Fibroblast of gingiva (primary cell): ENCODE results near the gene GAS7.
"Not testable (repeated sequence)": the region's sequence is repeated elsewhere in the genome, so short reads cannot be mapped to it uniquely, and the experiment has no call there.

Experiments used
- DNase-seq: peaks from one replicate; pipeline ENCODE4 v3.0.0-alpha.2; 2011; ENCODE audit warnings: low read depth

GAS7 gene

DNA sequence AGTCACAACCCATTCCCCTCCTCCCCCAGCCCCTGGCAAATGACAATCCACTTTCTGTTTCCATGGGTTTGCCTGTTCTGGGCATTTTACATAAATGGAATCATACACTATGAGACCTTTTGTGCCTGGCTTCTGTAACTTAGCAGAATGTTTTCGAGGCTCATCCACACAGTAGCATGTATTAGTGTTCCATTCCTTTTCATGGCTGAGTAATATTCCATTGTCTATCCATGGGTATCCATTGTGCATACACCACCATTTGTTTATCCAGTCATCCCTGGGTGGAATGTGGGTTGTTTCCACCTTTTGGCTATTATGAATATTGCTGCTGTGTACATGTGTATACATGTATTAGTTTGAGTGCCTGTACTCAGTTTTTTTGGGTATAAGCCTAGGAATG, 259.6 kb downstream of the GAS7 start:
- no peak for DNase-seq

DNA sequence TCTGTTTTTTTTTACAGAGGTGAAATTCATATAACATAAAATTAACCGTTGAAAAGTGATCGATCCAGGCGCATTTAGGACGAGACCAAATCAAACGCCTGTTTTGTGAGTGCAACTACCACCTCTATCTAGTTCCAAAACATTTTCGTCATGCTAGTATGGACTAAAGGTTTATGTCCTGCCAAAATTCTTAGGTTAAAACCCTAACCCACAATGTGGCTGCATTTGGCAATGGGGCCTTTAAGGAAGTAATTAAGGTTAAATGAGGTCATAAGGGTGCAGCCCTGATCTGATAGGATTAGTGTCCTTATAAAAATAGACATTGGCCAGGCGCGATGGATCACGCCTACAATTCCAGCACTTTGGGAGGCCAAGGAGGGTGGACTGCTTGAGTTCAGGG, 260.5 kb downstream of the GAS7 start:
- no peak for DNase-seq

DNA sequence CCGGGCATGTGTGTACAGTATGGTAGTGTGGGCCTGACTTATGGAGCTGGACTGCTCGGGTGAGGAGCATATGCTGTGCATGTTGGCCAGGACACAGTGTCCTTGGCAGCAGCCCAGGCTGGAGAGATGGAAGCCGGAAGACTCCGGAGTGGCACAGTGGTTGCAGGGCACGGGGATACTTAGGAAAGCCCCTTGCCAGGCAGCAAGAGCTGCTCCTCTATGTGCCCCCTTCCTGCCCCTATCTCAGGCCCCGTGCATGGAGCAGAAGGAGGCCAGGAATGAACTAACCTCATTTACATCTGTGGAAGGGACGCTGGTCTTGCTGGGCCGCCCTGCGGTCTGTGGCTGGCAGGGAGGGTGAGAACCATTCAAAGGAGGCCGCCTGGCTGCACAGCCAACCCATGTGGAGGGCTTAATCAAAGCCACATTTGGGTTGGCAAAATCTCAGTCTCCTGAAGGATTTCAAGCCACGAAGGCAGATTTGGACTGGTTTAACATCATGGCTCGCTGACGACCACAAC, 261.1 kb downstream of the GAS7 start:
- peak; percentile 82 for DNase-seq

DNA sequence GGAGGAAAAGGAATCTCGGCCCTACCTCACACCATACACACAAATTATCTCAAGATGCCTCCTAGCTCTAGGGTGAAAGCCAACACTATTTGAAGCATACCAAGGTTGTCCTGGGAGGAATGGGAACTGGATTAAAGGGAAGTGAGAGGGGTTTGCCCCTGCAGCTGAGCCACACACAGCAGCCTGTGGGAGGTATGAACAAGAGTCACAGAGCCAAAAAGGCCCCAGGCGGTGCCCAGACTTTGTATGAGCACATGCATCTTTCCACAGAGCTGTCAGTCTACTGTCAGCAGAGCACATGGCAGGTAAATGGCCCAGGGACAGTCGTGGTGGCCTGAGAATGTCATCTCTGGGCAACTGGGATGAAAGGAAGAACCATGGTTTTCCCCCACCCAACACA, 262.3 kb downstream of the GAS7 start:
- DNase-seq: no peak

GRCh38 chr17:9935408-9935807, 263.0 kb downstream of the GAS7 start:
- peak; percentile 12 for DNase-seq

- DNase-seq: no peak
Measured at GRCh38 chr17:9934331-9934730, 264.1 kb downstream of the GAS7 start.

DNA sequence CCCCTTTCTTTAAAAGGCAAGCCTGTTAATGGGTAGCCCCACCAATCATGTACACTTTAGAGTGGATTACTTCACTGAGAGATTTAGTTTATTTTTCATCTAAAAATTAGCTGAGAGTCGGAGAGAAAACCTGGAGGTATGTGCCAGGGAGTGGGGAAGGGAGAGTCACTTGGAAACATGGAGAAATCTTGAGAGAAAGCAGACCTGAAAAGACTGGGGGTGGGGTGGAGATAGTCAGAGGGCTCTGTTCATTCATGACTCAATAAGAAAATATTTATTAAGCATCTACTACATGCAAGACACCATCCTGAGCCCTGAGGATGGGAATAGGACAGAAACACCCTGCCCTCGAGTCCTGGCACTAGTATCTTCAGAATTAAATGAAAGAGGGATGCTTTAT, 265.9 kb downstream of the GAS7 start:
- no peak for DNase-seq

DNA sequence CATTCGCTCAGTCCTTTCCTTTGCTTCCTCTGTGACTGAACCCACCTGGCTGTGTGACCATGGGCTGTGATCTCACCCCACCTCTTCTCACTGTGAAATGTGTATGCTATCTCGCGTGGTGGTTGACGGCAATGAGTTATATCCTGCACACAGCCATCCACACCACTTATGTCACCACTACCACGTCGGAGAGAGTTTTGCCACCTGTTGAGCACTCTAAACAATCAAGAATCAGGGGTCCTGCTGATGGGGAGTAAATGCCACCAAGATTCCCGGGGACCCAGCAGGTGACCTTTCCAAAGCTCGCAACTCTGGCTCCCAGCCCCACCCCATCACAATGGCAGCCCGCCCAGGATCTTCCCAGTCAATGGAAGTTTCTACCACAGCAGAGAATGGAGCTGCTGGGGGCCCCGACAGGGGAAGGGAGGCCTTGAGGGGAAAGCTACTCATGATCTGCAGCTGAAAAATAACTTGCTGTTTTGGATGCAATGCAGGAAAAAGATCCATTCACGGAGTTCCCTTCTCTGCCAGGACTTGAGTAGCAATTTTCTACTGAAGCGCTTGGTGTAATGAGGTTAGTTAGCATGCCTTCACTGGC, 267.2 kb downstream of the GAS7 start:
- DNase-seq: no peak

DNA sequence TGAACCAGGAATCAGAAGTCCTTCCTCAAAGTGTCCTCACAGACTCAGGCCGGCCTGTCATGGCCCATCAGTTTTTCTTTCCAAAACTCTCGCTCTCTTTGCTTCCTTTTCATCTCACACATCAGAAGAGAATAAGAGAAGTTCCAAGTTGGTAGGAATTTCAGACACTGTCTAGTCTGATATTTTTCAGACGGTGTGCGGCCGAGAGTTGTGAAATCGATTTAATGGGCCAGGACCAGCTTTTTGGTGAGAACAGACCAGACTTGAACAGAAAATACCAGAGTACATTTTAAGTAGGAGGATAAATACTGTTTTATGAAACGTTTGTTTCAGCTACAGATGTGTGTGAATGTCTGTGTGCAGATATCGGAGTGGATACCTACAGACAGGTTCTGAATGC, 268.5 kb downstream of the GAS7 start:
- no peak for DNase-seq

DNA sequence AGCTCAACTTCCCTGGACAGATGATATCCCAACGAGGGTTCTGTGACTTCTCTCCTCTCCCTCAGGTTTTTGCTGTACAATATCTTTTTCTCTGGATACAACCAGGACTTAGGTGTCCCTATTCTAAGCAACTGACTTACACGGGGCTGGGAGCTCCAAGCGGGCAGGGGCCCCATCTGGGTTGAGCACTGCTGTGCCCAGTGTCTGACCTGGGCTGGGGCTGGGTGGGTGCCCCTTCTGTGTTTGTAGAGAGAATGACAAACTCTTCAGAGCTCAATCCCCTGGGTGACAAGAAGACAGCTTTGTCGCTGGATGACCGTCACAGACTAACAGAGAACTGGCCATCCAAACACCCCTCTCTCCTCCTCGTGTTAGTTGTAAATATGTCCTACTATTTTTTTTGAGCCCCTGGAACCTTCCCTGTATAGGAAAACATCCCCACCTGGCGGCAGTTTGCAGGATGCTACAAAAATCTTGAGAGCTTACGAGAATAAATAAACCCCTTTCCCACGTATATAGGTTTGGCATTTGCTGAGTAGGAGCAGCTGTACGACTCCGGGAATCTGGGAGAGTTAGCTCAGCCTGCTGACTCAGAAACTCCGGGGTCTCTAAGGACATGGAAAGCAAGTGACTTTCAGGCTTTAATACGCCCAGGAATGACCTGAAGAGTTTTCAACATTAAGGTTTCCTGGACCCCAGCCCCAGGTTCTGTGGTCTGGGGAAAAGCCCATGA, 269.6 kb downstream of the GAS7 start:
- no peak for DNase-seq

- DNase-seq: no peak
Measured at GRCh38 chr17:9926150-9926804, 272.1 kb downstream of the GAS7 start.

DNA sequence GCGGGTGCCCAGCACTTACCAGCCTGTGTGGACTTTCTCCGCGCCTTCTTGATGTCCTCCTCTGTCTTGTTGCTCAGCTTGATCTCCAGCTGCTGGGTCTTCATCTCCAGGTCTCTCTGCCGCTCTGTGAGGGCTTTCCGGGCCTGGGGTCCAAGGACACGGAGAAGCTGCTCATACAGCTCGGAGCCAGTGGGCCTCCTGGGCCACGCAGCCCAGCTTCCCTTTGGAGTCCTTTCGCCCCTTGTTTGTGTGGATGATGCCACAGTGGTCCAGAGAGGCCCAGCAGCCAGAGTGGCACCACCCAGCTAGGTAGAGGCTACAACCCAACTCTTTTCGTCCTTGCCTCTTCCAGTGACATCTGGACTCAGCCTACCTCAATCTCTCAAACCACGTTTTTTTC, 272.9 kb downstream of the GAS7 start:
- DNase-seq: no peak

GRCh38 chr17:9924735-9925191, 273.6 kb downstream of the GAS7 start:
- DNase-seq: peak; percentile 44

GRCh38 chr17:9922012-9922848, 276.2 kb downstream of the GAS7 start:
- no peak for DNase-seq

GRCh38 chr17:9921216-9921615, 277.2 kb downstream of the GAS7 start:
- not testable (repeated sequence) for DNase-seq

- no peak for DNase-seq
Measured at GRCh38 chr17:9918804-9919352, 279.5 kb downstream of the GAS7 start.

DNA sequence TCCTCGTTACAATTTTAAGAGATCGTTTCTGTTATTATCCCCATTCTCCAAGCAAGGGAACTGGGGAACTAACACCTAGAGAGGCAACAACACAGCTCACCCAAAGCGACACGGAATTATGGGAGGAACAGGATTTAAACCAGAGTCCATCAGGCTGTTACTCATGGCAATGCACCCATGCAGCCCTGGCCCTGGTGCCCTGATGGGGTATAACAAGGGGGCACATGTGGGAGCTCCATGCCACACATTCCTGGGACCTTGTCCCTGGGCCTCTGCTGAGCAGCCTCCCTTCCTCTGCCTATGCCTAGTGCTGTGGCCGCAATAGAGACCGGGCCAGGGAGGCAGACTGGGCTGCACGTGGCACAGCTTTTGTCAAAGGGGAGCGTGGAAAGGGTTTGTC, 280.1 kb downstream of the GAS7 start:
- DNase-seq: no peak

DNA sequence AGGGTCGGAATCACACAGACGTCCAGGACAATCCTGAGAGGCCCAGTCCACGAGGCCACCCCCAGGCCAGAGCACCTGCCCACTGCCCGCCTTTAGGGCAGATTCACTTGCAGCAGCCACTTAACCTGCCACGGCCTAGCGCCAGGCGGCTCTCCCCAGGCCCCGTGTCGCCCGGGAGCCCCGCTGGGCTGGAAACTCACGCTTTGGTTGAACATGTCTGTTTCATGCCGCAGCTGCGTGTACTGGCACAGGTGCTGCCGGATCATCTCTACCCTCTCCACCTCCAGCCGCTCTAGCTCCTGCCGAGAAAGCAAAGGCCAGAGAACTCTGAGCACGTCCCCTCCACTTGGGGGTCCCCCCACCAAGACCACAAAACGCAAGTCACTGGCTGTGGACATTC, 280.6 kb downstream of the GAS7 start:
- no peak for DNase-seq

DNA sequence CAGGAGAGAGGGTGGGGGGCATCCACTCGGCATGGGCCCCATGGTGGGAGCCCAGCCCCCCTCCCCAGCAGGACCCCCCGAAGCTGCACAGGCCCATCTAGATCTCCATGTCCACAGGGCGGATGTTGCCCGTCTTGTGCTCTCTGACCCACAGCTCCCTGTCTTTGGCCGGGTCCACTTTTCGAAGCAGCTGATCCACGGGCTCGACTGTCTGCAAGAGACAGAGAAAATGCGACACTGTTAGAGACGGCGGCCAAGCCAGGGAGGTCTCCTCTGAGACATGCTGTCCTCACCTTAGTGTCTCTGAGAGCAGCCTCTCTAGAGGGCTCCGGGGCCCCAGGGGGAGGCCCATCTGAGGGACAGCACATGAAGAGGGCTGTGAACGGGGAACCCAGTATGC, 281.3 kb downstream of the GAS7 start:
- no peak for DNase-seq

DNA sequence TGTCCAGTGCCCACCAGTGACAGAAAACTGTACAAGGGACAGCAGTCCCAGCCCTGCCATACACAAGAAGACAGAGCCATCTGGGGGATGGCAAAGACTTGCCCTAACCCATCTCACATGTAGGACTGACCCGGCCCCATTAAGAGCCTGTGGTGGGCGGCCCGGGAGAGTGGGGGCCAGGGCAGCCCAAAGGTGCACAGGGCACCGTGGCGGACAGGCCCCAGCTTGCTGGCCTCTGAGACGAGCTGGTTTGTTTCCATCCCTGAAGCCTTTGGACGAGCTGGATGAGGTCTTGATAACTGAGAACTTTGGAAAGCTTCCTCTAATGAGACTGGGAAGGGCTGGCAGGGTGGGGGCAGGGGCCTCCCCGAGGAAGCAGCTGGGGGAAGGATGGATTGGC, 282.3 kb downstream of the GAS7 start:
- DNase-seq: no peak

DNA sequence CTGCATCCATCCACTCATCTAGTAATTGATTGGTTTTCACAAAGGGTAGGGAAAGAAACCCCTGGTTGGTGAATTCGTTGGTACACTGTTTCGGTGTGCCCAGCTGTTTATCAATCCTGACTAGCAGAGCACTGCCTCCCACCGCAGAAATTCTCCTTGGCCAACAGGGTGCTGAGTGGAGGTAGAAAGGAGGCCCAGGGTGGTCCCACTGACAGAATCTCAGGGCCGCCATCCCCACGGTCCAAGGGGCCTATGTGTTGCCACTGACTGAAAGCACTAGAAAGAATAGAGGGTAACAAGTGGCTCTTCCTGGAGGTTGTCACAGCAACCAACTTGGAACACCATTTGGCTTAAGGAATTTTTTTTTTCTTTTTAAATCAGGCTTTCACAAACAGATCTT, 284.9 kb downstream of the GAS7 start:
- DNase-seq: no peak
